Middle frontal gyrus (tissue), 1 donor: ENCODE results near the gene EZH2.

Source experiments
- DNase-seq: peaks from one replicate; pipeline ENCODE4 v3.0.0-alpha.2; 2015; ENCODE audit warnings: low spot score; ENCODE audit errors: extremely low spot score

The EZH2 gene

GRCh38 chr7:148884049-148884298, at the start of gene EZH2:
Gene EZH2 (minus strand): TSS chr7:148884291. CDS start chr7:148847298, 36,993 bp downstream.
- no peak for DNase-seq

- no peak for DNase-seq
Measured at GRCh38 chr7:148931470-148931869, 47.4 kb upstream of the EZH2 start.

GRCh38 chr7:148930335-148930734, 46.2 kb upstream of the EZH2 start:
- no peak for DNase-seq

- no peak for DNase-seq
Measured at GRCh38 chr7:148929176-148929575, 45.1 kb upstream of the EZH2 start.

- no peak for DNase-seq
Measured at GRCh38 chr7:148927123-148928045, 43.3 kb upstream of the EZH2 start.

- DNase-seq: no peak
Measured at GRCh38 chr7:148925836-148926235, 41.7 kb upstream of the EZH2 start.

- DNase-seq: no peak
Measured at GRCh38 chr7:148924011-148924410, 39.9 kb upstream of the EZH2 start.

GRCh38 chr7:148921806-148922205, 37.7 kb upstream of the EZH2 start:
- DNase-seq: no peak

- DNase-seq: no peak
Measured at GRCh38 chr7:148921189-148921588, 37.1 kb upstream of the EZH2 start.

GRCh38 chr7:148919859-148920258, 35.8 kb upstream of the EZH2 start:
- DNase-seq: no peak

- no peak for DNase-seq
Measured at GRCh38 chr7:148918058-148918596, 34.0 kb upstream of the EZH2 start.

- DNase-seq: no peak
Measured at GRCh38 chr7:148916186-148916585, 32.1 kb upstream of the EZH2 start.

GRCh38 chr7:148915211-148915610, 31.1 kb upstream of the EZH2 start:
- no peak for DNase-seq

- peak; percentile 33 for DNase-seq
Measured at GRCh38 chr7:148914208-148914777, 30.2 kb upstream of the EZH2 start.

GRCh38 chr7:148912758-148913541, 28.9 kb upstream of the EZH2 start:
- DNase-seq: no peak

- no peak for DNase-seq
Measured at GRCh38 chr7:148912151-148912550, 28.1 kb upstream of the EZH2 start.

- no peak for DNase-seq
Measured at GRCh38 chr7:148911626-148912025, 27.5 kb upstream of the EZH2 start.

- DNase-seq: no peak
Measured at GRCh38 chr7:148909568-148909967, 25.5 kb upstream of the EZH2 start.

GRCh38 chr7:148906707-148907498, 22.8 kb upstream of the EZH2 start:
- no peak for DNase-seq

- DNase-seq: no peak
Measured at GRCh38 chr7:148905093-148905666, 21.1 kb upstream of the EZH2 start.

- DNase-seq: no peak
Measured at GRCh38 chr7:148903504-148903903, 19.4 kb upstream of the EZH2 start.
